AG09319 (cell line): ENCODE measurements around the gene SLC35E1.

ENCODE experiments used
- DNase-seq: peaks from one replicate; pipeline ENCODE4 v3.0.0-alpha.2; 2010; ENCODE audit warnings: low read depth; ENCODE audit errors: extremely low read depth
- TF ChIP-seq, protein P1 (sequence below): IDR thresholded peaks from 2 replicates; pipeline ENCODE4 v1.5.1; 2011; ENCODE audit warnings: low read depth, mild to moderate bottlenecking, inconsistent platforms, low read length, moderate library complexity

Gene SLC35E1

DNA sequence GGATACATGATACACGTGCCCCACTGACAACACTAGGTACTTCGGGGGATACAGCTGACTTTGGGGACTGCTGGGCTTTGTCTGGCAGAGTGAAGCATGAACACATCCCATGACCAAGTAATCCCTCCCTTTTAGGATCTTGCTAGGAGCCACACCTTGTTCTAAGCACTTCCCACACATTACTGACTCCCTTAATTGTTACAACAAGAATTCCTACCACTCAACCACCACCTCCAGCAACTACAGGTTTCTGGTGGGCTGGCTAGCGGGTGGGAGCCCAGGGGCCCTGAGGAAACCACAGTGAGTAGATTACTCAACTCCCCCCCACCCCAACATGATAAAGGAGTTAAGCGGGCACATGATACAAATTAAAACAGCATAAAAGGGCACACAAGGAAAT lies 7.2 kb upstream of the SLC35E1 start:
- TF ChIP-seq, protein P1, sequence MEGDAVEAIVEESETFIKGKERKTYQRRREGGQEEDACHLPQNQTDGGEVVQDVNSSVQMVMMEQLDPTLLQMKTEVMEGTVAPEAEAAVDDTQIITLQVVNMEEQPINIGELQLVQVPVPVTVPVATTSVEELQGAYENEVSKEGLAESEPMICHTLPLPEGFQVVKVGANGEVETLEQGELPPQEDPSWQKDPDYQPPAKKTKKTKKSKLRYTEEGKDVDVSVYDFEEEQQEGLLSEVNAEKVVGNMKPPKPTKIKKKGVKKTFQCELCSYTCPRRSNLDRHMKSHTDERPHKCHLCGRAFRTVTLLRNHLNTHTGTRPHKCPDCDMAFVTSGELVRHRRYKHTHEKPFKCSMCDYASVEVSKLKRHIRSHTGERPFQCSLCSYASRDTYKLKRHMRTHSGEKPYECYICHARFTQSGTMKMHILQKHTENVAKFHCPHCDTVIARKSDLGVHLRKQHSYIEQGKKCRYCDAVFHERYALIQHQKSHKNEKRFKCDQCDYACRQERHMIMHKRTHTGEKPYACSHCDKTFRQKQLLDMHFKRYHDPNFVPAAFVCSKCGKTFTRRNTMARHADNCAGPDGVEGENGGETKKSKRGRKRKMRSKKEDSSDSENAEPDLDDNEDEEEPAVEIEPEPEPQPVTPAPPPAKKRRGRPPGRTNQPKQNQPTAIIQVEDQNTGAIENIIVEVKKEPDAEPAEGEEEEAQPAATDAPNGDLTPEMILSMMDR: no peak
- DNase-seq: no peak

GRCh38 chr19:16577531-16577985 lies 5.3 kb upstream of the SLC35E1 start:
- DNase-seq: no peak
- TF ChIP-seq, protein P1: no peak

GRCh38 chr19:16576690-16577530 lies 4.7 kb upstream of the SLC35E1 start:
- no peak for DNase-seq
- TF ChIP-seq, protein P1: no peak

DNA sequence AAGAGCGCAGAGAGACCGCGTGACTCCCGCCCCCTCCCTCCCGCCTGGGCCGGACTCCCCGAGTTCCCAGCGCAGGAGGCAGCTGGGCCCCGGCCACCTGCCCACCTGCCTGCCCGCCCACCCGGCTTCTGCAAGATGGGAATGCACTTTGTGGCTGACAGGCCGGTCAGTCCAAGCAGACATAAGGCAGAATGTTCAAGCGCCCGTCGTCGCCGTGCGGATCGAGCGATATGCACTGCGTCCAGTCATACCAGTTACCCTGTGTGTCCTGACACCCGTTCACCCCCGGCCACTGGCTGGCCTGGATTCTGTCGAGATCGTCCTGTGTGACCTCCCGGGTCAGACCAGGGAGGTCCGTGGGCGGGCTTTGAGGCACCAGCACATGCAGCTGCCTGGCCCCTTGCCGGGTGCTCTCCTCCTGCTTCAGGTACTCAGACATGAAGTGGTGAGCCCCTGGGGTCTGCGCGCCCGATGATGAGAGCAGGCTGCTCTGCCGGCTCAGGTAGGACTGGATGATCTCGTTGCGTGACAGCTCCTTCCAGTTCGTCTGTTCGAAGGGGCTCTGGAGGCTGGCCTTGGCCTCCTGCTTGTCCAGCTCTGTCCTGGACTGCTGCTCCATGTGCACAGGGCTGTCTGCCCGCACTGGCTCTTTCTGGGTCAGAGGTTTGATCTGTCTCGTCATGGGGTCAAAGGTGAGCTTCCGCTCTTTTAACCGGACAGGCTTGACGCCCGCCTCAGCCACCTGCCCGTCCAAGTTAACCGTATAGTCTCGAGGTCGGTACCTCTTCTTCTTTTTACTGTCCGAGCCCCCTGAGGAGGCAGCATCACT lies 3.9 kb upstream of the SLC35E1 start:
- DNase-seq: no peak
- TF ChIP-seq, protein P1: no peak

DNA sequence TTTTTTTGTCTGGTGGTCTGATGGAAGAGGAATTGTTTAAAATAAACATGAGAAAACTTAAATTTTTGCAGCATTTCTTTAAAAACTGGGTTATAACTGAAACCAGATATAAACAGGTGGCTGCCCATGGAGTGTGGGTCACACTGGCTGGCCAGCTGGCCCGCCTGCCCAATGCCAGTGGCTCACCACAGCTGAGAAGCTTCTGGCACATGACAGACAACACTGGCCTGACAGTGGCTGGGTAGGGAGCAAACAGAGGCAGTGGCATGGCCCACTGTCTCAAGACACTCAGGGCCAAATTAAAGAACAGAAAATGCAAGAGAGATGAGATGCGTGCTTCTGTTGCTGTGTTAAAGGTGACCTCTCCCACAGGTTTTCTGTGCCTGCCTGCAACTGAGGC lies 3.1 kb upstream of the SLC35E1 start:
- no peak for DNase-seq
- TF ChIP-seq, protein P1: no peak

DNA sequence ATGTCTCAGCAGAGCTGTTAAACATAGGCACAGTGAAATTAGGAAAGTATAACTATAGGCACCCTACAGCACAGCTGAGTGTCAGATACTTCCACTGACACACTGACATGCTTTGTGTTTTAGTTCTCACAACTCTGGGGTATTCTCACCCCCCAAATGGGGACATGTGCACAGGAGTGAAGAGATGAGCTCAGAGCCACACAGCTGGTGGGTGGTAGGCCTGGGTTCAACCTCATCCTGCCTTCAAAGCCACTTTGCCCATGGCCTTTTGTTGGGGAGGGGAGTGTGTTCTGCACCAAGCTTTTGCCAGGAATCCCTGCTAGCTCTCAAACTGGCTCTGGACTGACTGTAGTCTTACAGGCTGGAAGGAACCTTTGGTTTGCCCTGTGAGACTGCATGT lies 1.7 kb upstream of the SLC35E1 start:
- TF ChIP-seq, protein P1: no peak

GRCh38 chr19:16573296-16573695 lies 1.1 kb upstream of the SLC35E1 start:
- TF ChIP-seq, protein P1: no peak
- no peak for DNase-seq

More for the DNA sequence above, 1.7 kb upstream of the SLC35E1 start:
- no peak for DNase-seq
